Body of pancreas (tissue), 4 donors: ENCODE measurements around the gene SUB1.

Source experiments
- CTCF ChIP-seq, 7 experiments: fragments of 450-650 bp in 4 of 7; fragments of 200-600 bp in 3 of 7; sonication (generic) in 3 of 7; IDR thresholded peaks; one replicate each; pipeline ENCODE4 v1.5.1; 2016 to 2019; ENCODE audit warnings: antibody characterized with exemption in 7 of 7
- POLR2A ChIP-seq, 3 donors: fragments of 450-650 bp; IDR thresholded peaks; one replicate each; pipeline ENCODE4 v1.6.1; 2016; ENCODE audit warnings: antibody characterized with exemption in 3 of 3, mild to moderate bottlenecking in 2 of 3

GRCh38 chr5:32595118-32595517 lies 9.8 kb downstream of the SUB1 start:
- TF ChIP-seq CTCF (IDR thresholded peaks at IDR 0.05) (no peak), POLR2A (IDR thresholded peaks at IDR 0.05) (no peak)
